ENCODE measurements around the gene SKAP2.
"Not testable (repeated sequence)": the region's sequence is repeated elsewhere in the genome, so short reads cannot be mapped to it uniquely, and the experiment has no call there.

The SKAP2 gene

GRCh38 chr7:26856176-26856985 lies 8.0 kb downstream of the SKAP2 start:
- DNase-seq = no peak

- no peak for DNase-seq
Measured at GRCh38 chr7:26854876-26855855, 9.2 kb downstream of the SKAP2 start.

- no peak for DNase-seq
Measured at GRCh38 chr7:26853788-26854393, 10.5 kb downstream of the SKAP2 start.

GRCh38 chr7:26850193-26850651 lies 14.2 kb downstream of the SKAP2 start:
- DNase-seq = no peak

GRCh38 chr7:26843705-26844104 lies 20.7 kb downstream of the SKAP2 start:
- no peak for DNase-seq

- DNase-seq = no peak
Measured at GRCh38 chr7:26842897-26843296, 21.5 kb downstream of the SKAP2 start.

- DNase-seq = no peak
Measured at GRCh38 chr7:26841003-26841739, 23.2 kb downstream of the SKAP2 start.

GRCh38 chr7:26836793-26837192 lies 27.6 kb downstream of the SKAP2 start:
- not testable (repeated sequence) for DNase-seq

GRCh38 chr7:26815426-26815825 lies 49.0 kb downstream of the SKAP2 start:
- no peak for DNase-seq

GRCh38 chr7:26813432-26813831 lies 51.0 kb downstream of the SKAP2 start:
- DNase-seq = no peak

- DNase-seq = no peak
Measured at GRCh38 chr7:26794541-26794940, 69.8 kb downstream of the SKAP2 start.

- DNase-seq = no peak
Measured at GRCh38 chr7:26792576-26792975, 71.8 kb downstream of the SKAP2 start.

- no peak for DNase-seq
Measured at GRCh38 chr7:26792006-26792405, 72.4 kb downstream of the SKAP2 start.

- DNase-seq = no peak
Measured at GRCh38 chr7:26789481-26790184, 74.8 kb downstream of the SKAP2 start.

GRCh38 chr7:26787701-26788100 lies 76.7 kb downstream of the SKAP2 start:
- no peak for DNase-seq

GRCh38 chr7:26784118-26784517 lies 80.3 kb downstream of the SKAP2 start:
- DNase-seq = no peak

GRCh38 chr7:26782501-26782900 lies 81.9 kb downstream of the SKAP2 start:
- DNase-seq = no peak

GRCh38 chr7:26779978-26780595 lies 84.3 kb downstream of the SKAP2 start:
- DNase-seq = no peak

- DNase-seq = no peak
Measured at GRCh38 chr7:26777385-26777784, 87.0 kb downstream of the SKAP2 start.

GRCh38 chr7:26760501-26760900 lies 103.9 kb downstream of the SKAP2 start:
- no peak for DNase-seq

GRCh38 chr7:26759108-26759507 lies 105.3 kb downstream of the SKAP2 start:
- no peak for DNase-seq
